Pons (tissue), 1 donor: ENCODE results near the gene ABL2.
A peak's percentile ranks its signal among the peaks of the same experiment; 100 is the strongest.
"Not testable (repeated sequence)": the region's sequence is repeated elsewhere in the genome, so short reads cannot be mapped to it uniquely, and the experiment has no call there.

Experiments used
- DNase-seq: peaks from one replicate; pipeline ENCODE4 v3.0.0-alpha.2; 2016; ENCODE audit warnings: low spot score

ABL2 gene

DNA sequence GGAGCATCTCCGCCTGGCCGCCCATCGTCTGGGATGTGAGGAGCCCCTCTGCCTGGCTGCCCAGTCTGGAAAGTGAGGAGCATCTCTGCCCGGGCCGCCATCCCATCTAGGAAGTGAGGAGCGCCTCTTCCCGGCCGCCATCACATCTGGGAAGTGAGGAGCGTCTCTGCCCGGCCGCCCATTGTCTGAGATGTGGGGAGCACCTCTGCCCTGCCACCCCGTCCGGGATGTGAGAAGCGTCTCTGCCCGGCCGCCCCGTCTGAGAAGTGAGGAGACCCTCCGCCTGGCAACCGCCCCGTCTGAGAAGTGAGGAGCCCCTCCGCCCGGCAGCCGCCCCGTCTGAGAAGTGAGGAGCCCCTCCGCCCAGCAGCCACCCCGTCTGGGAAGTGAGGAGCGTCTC lies 94.3 kb downstream of the ABL2 start:
- not testable (repeated sequence) for DNase-seq

DNA sequence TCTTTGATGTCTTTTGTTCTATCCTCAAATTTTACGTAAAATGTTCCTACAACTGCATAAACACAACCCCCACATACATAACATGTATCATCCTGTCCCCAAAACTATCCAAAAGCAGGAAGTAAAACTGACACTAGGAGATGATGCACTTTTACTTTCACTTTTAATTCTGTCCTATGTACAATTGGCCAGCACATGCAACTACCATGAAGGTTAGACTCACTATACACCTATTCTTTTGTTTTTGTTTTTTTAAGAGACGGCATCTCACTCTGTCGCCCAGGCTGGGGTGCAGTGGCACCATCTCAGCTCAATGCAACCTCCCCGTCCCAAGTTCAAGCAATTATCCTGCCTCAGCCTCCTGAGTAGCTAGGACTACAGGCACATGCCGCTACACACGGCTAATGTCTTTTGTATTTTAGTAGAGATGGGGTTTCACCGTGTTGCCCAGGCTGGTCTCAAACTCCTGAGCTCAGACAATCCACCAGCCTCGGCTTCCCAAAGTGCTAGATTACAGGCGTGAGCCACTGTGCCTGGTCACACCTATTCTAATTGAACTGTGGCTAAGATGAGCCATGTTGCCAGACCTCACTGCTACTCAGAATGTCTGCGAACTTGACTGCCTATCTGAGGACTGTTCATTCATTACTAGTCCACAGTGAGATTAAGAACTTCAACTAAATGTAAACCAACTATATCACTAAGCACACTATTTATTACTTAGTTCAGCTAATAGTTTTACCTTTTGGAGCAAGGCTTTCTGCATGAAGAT lies 99.6 kb downstream of the ABL2 start:
- peak; percentile 73 for DNase-seq

DNA sequence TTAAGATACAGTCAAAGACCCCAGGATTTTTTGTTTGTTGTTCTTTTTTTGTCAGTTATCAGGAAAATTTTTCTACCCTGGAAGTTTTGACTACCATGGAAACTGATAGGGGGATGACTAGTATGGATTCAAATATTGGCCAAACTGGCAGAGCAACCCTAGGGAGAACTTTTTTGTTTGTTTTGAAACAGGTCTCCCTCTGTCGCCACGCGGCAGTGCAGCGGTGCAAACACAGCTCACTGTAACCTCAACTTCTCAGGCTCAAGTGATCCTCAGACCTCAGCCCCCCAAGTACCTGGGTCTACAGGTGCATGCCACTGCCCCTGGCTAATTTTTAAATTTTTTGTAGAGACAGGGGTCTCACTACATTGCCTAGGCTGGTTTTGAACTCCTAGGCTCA lies 101.0 kb downstream of the ABL2 start:
- no peak for DNase-seq

DNA sequence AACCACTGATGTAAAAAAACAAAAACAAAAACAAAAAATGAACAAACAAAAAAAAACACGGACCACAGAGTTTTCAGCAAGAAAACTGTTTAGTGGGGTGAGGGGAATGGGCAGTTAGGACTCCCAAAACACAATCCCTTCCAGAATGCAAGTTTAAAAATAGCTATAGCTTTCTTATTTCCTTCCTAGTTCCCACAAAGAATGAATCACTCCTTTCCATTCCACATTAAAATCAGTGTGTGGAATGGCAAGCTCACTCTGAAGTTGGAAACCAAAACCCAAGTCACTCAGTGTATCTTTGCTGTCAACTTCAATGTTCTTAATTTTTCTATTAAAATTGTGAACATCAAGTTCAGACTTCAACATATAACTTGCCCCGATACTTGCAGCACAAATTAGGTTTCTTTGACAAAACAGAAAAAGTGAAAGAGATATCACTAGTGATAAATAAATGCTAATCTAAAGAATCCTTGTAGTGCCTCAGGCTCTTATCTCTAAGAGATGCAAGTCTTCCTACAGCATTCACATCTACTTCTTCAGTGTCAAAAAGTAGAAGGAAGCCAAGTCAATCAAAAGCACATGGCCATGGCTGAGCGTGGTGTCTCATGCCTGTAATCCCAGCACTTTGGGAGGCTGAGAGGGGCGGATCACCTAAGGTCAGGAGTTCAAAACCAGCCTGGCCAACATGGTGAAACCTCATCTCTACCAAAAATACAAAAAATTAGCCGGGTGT lies 102.1 kb downstream of the ABL2 start:
- DNase-seq, result no peak

DNA sequence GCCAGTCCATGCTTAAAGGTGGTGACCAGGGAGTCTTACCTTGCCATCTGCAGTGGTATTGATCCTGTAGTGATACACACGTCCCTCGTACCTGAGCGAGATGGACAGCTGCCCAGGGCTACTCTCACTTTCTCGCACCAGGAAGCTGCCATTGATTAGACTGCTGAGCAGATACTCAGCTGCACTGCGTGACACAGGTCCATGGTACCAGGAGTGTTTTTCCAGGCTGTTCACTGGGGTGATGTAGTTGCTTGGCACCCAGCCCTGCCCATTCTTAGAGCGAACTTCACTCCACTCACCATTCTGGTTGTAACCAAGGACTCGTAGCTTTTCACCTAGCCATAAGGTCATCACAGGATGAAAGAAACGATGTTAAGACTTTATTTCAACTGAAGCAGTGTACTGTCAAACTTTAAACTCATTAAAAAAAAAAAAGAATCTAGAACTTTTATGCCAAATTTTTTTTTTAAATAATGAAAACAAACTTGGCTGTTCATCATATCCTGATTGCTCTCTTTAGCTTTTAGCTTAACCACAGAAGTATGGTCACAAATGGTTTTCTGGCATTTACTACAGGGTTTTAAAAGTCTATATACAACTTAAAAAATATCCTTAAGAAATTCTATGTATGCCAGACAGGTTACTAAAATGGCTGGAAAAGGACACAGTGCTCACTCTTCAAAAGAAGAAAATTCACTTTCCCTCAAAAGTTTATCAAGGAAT lies 103.0 kb downstream of the ABL2 start:
- DNase-seq, result no peak

DNA sequence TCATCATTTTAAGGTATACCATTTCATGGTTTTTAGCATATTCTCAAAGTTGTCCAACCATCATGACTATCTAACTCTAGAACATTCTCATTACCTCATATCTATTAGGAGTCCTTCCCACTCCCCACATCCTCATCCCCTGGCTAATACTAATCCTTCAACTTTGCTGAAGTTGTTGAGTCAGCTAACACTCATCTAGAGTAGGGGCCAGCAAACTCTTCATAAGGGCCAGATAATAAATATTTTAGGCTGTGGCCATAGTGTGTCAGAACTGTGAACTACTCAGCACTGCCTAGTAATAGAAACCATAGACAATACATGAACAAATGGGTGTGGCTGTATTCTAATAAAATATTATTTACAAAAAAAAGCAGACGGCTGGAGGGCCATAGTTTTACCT lies 104.6 kb downstream of the ABL2 start:
- no peak for DNase-seq

DNA sequence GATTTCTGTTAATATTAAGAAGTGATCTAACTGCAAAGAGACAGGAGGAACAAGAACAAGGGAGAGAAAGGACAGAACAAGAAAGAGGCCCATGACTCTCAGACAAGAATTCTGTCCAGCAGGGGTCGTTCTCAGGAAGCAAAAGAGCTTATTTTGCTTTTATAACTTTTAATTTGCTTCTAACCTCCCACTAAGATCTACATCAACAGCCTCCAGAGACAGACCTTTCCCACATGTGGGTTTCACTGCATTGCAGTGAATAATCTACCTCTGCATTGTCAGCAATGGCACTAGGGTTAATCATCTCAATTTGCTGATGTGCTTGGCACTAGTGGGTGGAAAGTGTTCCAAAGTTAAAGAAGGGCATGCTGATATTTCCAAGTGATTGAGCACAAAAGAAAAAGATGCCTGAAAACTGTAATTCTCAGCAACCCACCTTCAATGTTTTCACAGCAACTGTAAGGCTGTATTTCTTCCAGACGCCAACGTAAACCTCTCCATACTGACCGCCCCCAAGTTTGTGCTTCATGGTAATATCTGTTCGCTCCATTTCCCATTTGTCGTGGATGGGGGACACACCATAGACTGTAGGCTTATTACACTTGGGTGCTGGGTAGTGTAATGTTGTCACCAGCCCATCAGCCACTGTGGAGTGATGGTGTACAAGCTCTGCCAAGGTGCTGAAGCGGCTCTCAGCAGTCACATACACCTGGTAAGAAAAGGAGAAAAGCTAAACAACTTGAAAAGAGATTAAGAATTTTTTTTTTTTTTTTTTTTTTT lies 108.1 kb downstream of the ABL2 start:
- DNase-seq, result peak; percentile 70

DNA sequence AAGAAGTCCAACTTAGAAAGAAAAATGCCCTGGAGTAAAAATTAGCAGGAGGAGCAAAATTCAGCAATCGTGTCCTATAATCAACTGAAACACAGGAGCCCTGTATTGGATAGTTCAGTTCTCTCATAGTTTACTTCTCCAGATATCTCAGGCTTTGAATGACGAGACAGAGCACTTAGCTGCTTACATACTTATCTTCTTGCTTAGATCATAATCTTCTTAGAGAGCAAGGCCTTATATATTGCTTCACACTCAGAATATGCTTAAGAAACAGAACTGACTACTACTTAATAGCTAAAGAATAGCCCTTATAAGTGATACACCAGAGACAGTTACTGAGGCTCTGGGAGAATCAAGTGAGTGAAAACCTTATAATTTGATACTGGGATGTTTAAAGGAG lies 108.7 kb downstream of the ABL2 start:
- DNase-seq, result no peak

DNA sequence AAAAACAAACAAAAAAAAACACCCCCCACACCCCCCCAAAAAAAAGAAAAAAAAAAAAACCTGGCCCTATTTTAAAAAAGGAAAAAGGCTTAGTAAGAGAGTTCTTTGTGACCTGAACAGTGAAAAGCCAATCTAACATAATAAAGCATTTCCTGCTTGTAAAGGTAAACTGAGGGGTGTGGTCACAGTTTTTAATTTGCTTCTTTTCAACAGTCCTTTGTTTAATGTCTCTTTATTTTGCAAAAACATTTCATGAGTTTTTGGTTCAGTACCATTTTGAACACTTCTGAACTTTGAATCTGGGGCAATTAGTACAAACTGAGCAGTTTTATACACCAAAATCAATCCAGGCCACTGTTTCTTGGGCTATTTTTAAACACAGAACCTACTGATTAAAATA lies 110.0 kb downstream of the ABL2 start:
- no peak for DNase-seq

DNA sequence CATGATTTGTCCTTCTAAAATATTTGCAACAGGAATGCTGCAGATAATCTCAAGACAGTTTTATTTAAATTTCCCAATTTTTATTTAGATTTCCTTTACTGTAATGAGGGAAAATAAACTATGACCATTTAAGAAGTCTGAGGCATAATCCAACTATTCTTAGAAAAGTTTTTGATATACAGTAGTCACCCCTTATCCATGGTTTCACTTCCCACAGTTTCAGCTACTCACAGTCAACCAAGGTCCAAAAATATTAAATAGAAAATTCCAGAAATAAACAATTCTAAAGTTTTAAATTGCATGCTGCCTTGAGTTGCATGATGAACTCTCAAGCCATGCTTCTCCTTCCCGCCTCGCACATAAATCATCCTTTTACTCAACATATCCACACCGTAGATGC lies 114.3 kb downstream of the ABL2 start:
- no peak for DNase-seq

DNA sequence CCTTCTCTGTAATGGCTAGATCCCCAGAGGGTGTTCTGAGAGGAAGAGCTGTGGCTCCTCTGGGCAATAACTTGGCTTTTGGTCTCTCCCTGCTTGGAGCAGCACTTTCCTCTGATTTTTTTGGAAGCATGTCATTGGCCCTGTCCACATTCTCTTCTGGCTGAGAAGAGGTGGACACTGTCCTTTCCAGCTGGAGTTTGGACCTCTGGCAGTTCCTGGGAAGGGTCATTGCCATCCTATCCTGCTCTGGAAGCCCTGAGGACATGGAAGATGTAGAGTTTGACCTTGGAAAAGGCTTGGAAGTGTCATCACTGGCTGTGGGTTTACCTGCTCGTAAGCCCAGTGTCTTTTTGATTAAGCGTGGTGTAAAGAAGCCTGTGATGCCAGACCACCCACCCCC lies 120.8 kb downstream of the ABL2 start:
- no peak for DNase-seq

DNA sequence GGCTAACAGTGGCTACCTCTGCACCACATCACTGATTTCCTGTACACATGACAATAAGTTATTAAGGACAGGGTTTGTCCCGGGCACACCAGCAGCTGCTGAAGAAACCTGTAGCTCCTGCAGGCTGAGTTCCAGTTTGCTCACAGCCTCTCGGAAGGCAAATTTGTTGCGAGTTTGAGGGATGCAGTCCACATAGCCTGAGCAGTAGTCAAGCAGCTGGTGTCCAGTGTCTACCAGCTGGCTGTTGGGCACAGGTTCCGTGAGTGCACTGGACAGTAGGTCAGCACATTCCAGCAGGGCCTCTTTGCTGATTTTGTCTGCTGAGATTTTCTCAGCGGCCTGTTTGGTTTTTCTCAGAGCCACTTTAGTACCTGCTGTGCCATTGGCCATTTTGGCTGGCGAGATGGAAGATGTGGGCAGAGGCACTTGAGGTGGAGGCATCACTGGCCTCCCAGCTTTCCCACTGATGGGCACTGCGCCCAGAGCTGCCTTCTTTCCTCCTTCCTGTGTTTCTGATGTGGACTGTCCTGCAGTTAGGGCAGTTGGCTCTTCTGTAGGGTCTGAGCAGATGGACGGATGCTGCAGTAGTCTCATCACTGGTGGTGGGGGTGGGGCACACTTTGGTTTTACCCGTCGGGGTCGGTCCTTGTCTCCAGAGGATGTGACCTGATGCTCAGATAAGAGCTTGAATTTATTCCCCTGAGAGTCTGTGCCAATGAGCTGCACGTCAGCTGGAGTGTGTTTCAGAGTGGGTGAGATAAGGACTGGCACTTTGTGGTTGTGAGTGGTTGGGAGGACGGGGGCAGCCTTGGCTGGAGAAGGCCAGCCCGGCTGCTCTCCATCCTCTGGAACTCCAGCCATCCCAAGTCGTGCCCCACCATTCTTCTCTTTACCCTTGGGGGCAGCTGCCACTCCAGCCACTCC lies 121.5 kb downstream of the ABL2 start:
- no peak for DNase-seq

DNA sequence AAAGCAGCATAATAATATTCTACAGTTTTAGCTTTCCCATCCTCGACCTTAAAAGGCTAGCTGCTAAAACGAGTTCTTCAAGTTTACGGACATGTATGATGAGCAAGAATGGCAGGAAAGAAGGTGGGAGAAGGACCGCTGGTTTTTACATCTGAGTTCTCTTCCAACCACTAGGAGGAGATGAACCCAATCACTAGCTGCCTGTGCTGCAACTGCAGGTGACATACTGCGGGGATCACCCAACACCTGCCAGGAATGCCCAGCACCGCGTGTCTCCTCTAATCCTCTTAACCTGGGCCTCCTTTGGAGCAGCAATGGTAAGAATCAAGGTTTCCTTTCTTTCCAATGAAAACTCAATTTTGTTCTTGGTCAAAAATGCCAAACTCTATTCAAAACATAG lies 124.1 kb downstream of the ABL2 start:
- no peak for DNase-seq

DNA sequence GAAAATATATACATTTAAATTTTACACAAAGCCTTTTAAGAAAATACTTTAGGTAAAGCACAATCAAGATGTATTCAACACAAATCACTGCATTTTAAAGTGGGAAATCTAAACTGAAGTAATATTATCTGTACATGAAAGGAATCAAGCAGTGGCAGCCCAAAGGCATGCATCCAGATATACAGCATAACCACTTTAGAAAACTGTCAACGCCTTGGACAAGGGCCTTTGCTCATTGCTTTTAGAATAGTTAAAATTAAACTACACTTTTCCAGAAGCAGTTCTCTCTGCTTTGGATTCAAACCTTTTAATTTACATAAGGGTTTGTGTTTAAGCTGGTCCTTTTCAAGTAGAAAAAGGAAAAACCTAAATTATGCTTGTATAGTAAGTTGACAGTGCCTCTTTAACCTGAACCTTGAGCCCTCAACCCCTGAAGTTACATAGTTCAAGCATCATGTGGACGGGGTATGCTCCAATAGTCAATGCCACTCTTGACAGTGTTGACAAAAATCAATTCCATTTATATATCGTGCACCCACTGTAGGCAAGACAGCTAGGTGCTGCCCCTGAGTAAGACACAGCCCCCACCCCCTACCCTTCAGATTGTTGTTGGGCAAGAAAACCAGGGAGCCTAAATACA lies 124.7 kb downstream of the ABL2 start:
- no peak for DNase-seq

DNA sequence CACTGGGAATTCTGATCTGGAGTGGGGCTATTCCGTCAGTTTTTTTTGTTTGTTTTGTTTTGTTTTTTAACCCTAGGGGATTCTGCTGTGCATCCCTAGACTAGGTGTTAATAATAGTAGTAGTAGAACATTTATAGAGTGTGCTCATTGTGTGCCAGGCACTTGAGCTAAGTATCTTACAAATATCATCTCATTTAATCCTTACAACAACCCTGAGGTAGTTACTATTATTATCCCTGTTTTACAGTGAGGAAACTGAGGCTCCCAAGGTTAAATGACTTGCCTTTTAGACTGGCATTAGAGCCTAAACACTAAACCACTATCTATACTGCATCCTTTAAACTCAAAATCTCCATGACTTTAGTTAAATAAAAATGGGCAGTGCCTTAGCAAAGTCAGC lies 125.5 kb downstream of the ABL2 start:
- no peak for DNase-seq

DNA sequence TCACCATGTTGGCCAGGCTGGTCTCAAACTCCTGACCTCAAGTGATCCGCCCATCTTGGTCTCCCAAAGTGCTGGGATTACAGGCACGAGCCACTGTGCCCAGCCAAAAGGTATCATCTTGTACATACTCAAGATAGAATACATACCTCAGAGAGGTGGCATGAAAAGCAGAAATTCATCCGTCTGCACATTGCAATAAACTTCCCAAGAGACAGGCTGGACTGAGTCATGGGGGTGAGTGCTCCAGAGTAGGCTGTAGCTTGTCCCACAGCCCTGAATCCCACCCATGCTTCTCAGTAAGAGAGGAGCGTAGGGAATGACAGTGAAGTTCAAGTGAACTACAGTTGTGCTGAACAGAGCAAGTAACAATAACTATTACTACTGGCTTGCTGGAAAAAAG lies 127.9 kb downstream of the ABL2 start:
- no peak for DNase-seq

DNA sequence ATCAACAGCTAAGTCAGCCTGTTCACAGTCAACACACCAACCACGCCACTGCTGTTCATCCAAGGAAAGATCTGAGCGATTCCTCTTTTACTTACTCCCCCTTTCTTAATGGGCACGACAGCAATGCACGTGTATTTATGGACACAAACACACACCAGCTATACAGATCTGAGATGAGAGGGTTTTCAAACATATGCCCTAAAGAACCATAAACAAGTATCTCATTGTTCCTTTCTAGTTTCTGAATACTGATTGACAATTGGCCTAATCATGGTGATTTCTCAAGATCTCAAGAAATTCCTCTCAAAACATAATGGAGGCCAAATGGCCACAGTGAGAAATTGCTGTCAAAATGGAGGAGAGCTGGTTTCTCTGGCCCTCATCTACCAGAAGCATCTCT lies 129.6 kb downstream of the ABL2 start:
- no peak for DNase-seq

DNA sequence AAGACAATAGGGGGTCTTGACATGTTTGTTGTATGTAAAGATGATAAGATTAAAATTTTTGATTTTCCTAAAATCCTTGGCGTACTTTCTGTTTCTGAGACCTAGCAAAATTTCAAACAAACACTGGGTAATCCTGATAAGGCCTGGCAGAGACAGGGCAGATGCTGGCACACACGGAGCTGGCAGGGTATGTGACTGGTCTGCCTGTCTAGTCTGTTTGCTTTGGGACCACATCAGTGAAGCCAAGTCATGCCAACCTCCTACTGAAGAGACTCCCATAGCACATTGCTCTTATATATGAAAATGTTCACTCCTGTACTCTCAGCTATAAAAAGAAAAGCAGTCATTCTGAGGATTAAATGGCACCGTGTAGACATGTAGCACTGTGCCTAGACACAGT lies 133.6 kb downstream of the ABL2 start:
- no peak for DNase-seq

DNA sequence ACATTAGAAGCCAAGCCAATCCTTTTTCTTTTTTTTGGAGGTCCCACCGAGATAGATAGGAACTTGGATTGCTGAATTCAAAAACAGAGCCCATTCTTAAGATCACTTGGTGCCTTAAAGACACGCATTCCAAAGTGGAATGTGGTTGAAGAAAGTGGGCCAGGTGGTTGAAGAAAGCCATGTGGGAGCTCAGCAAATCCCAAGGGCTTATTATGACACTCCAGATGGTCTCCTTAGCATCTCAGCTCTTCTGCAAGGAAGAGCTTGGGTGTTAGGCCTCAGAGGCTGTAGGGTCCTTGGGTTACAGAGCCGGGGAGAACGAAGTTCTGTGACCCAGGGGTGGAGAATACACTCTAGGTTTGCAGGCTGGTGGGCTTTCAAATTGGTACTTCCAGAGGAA lies 134.1 kb downstream of the ABL2 start:
- DNase-seq, result no peak

DNA sequence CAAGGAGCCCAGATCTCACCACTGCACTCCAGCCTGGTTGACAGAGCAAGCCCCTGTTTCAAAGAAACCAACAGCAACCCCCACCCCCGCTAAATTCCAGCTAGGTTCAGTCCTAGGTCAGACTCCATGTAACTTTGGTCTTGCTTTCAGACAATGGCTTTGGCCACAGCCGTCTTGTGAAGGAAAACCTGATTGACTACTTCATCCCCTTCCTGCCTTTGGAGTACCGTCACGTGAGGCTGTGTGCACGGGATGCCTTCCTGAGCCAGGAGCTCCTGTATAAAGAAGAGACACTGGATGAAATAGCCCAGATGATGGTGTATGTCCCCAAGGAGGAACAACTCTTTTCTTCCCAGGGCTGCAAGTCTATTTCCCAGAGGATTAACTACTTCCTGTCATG lies 134.7 kb downstream of the ABL2 start:
- no peak for DNase-seq
